HG03097 (cell line): ENCODE data around the gene BAZ2B.

Experiments
- ATAC-seq: cut with Tn5 transposase; IDR thresholded peaks from one replicate; pipeline ENCODE4 v1.9.1; 2021; ENCODE audit not compliant: unreplicated experiment, low FRiP score

Gene BAZ2B

DNA sequence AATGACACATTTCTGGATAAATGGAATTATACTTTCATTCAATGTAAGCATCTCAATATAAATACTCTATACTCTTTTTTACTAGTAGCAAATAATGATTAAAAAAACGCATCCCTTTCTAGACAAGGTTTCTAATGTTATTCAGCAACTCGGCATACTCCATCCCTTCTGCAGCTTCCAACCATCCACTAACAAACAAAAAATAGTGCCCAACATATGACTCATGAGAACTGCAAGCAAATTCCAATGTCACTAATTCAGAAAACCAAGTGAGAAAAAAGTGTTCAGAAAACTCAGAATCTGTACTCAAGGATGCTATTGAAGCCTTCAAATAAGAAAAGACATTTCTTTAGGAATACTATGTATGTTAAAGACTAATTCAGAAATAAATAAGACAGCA, 140.0 kb downstream of the BAZ2B start:
- no peak for ATAC-seq

DNA sequence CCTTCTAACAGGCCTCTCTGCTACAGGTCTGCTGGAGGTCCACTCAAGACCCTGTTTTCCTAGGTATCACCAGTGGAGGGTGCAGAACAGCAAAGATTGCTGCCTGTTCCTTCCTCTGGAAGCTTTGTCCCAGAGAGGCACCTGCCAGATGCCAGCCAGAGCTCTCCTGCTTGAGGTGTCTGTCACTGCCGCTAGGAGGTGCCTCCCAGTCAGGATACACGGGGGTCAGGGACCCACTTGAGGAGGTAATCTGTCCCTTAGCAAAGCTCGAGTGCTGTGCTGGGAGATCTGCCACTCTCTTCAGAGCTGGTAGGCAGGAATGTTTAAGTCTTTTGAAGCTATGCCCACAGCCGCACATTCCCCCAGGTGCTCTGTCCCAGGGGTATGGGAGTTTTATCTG, 140.6 kb downstream of the BAZ2B start:
- no peak for ATAC-seq

DNA sequence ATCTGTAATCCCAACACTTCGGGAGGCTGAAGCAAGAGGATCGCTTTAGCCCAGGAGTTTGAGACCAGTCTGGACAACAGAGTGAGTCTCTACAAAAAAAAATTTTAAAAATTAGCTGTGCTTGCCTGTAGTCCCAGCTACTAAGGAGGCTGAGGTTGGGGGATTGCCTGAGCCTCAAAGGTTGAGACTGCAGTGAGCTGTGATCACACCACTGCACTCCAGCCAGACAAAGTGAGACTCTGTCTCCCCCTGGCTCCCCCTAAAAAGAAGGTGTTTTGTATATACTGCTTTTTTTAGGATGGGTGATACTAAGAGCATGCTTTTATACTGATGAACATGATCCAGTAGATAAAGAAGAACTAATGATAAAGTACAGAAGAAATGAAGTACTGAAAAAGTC, 145.0 kb downstream of the BAZ2B start:
- no peak for ATAC-seq

DNA sequence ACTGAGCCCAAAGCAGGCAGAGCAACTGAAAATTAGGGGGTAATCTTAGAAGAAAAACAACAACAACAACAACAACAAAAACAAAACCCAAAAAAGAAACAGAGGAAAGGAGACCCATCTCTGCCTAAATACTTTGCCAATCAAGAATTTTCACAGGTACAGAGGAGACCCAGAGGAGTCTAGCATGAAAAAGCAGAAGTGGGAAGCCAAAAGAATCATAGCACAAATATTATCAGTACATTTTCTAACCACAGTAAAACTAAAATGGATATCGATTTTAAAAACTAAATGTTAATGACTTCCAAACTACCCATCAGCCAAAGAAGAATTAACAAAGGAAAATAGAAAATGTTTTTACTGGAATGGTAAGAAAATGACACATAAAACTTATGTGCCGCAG, 148.1 kb downstream of the BAZ2B start:
- ATAC-seq, result no peak

DNA sequence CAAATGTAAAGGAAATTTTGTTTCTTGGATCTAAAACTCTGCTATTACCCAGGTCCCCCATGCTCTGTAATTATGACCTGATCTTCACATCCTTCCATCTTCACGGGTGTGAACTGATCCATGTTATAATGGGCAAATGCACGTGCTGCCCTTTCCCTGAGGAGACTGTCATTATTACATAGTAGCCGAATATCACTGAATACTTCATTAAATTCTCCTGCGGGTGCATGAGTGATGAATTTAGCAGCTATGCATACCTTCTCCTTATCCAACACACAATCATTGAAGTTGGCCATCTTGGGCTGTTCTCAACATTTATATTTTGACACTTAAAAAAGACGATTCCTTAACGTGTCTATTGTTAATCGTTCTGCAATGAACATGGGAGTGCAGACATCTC, 153.4 kb downstream of the BAZ2B start:
- no peak for ATAC-seq

DNA sequence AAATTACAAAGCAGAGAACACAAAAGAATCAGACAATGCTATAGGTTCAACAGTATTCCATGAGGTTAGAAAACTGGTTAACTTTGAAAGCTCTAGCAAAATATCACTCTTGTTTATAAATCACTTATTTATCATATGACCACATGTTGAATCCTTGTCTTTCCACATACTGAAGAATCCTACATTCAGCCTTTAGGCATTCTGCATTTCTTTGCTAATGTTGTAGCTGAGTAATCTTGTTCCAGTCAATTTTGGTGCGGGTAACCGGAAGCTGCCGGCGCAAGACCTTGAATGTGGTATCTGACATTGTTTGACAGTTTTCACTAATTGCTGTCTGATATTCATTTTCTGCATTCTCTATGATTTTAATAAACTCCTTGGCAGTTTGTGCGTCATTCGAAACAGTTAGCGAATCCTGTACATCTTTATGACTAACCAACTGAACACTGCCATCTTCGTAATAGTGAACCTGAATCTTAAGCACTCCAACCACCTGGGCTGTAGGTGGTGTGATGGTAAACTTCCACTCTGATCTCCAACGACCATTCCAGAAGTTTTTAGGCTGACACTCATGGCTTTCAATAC, 154.1 kb downstream of the BAZ2B start:
- no peak for ATAC-seq

DNA sequence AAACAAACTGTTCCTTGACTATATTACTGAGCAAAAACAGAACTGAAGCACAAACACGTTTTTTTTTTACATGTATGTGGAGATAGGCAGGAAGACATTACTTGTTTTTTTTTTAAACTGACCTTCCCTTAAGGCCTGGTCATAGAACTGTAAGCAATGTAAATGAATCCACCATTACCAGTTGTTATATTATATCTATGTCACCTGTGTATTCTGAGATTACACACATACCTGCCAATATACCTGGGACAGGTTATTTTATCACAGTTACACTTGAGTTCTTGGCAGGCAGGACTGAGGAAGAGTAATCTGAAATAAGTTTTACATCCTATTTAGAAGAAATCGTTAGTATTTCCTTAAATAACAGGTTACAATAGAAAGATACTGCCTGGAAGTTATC, 155.3 kb downstream of the BAZ2B start:
- ATAC-seq, result no peak

DNA sequence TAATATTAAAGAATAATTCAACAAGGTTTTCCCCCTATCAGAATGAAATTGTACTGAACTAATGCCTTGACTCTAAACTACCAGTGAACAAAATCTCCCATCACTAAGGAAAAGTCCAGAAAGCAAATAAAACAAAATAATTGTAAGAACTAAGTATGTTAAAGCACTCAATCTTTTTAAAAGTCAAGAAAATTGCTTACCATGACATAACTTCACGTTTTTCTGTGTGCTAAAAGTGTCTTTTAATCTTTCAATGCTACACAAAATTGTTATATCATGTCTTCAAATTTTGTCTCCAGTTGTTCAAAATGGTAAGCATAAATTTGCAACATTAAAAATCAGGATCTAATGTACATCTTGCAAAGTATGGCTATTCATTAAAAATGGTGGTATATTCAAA, 156.1 kb downstream of the BAZ2B start:
- no peak for ATAC-seq

DNA sequence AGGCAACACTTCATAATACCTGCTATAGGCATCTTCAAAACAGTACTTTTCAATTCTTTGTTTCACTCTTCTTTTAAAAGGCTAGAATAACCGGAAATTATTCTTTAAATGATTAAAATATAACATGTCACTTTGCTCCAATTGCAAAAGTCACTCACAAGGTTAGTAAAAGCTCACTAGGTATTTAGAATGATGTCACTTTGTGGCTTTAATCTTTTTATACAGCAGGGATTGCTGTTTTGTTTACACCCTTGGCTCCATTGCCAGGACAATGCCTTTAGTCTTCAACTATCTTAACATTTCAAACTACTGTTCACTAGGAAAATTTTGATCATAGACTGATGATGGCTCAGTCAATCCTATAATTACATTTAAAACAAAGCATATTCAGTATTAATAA, 157.1 kb downstream of the BAZ2B start:
- no peak for ATAC-seq

DNA sequence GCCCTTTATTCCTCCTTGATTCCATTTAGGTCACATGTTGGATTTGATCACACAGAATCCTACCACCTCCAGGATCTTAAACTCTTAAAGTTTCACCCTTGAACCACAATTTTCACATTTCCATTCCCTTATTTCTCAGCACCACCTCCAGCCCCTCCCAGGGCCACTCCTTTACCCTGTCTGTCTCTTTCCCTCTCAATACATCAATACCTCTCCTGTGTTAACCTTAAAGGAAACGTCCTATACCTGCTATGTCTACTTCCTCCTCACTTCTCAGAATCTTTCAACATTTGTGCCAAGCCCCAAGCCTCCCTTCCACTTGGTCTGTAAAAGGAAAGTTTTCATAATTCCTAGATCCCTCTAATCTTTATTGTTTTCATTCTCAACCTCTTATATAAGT, 158.8 kb downstream of the BAZ2B start:
- no peak for ATAC-seq

DNA sequence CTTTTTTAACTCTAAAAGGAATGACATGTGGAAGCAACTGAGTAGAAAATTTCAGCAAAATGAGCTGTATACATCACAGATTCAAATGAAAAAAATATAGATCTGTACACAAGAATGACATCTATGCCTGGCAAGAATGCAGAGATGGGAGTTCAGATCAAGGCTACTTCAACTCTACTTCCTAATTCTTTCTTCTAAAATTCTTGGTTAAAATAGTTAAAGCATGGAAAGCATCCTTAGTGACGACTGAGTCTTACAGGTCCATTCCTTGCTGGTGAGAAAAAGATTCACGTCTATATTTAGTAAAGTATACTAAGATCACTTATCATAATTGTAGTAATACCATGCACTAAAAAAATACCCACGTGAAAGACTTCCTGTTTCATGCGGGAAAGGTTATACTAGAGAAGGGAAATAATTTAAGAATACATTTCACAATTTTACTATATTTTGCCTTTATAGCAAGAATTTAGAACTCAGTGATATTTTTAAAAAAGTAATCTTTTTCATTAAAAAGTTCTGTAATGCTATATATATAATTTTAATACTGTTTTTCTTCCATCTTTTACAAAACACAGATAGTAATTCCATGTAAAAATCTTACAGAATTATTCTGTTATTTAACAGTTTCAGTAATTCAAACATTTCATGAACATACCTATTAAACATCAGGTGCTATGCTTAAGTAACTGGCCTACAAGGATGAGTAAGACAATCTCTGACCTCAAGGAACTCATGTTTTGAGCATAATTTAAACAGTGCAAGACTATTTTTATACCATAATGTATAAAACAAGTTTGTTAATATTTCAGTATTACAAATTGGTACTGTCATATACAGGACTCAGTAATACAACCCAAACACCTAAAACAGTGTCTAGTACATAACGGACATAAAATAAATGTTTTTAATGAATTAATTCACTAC, 159.6 kb downstream of the BAZ2B start:
- no peak for ATAC-seq

DNA sequence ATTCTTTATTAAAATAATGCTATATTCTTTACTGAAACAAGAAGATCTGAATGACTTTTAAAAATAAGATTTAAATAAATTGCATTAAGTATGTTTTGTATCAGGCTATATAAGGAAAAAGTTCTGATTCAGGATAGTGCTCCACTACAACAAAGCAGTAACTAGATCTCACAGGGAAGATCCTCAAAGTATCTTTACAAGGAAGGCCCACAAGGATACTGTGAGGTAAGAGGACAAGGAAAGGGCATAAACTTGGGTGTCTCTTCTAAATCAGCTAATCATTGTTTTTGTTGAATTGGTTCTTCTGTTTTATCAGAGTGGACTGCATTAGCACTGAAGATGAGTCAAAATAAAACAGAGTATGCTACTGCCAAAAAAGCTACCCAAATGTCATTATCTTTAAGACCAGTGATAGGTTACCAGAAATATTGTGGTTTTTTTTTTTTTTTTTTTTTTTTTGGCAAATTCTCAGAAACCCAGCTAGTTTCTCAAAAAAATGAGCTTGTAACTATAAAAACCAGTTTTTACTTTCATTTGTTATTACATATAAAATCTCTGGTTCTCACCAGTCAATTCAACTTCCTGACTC, 160.9 kb downstream of the BAZ2B start:
- ATAC-seq, result no peak

DNA sequence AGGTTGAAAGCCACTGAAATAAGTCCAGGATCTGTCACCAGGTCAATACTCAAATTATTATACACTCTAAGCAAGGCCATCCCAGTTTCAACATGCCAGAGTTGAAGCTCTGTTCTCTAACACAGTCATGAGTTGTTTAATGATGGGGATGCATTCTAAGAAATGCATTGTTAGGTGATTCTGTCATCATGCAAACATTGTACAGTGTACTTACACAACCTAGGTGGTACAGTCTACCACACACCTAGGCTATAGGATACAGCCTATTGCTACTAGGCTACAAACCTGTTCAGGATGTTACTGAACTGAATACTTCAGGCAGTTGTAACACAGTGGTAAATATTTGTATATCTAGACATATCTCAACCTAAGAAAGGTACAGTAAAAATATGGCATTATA, 162.2 kb downstream of the BAZ2B start:
- no peak for ATAC-seq

DNA sequence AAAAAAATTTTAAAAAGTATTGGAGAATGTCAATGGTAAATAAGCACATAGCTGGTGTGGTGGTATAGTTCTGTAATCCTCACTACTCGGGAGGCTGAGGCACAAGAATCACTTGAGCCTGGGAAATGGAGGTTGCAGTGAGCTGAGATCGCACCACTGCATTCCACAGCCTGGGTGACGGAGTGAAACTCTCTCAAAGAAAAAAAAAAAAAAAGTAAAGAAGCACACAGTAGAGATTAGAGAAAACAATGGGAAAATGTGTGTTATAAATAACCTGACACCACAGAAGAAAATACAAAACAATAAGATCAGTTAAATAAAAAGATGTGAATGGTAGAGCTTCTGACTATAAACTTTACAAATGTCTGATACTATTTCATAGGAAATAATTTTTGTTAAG, 166.2 kb downstream of the BAZ2B start:
- no peak for ATAC-seq

DNA sequence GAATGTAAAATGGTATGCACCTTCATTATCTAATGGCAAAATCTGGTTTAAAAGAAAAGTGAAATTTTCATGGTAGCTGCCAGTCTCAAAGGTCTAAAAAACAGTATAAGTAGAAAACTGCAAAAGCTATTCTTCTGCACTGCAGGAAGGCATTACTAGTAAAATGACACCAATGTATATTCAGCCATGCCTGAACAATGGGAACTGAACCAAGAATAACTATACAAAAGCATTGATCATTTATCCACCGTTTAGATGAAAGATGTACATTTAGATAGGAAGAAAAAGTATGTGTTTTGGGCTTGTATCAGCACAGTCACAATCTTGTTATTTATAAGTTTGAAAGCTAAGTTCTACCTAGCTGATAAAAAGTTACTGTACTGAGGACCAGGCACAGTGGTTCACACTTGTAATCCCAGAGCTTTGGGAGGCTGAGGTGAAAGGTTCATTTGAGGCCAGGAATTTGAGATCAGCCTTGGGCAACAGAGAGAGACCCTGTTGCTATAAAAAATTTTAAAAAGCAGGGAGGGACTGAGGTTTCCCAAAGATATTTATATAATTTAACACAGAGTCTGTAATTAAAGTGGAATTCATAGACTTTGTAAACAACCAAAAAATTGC, 166.7 kb downstream of the BAZ2B start:
- ATAC-seq, result no peak

DNA sequence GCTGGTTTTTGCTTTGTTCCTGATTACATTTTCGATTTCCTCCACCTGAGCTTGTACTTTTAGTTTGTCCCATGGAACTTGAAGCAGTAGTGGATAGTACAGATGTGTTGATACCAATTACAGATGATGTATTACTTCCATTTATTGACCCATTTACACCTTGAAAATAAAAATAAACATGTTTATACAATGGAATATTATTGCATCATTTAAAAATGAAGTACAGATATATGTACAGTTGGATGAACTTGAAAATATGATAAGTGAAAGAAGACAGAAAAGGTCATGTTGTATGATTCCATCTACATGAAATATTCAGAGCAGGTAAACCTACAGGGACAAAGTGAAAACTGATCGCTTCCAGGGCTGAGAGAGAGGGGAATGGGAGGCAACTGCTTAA, 169.5 kb downstream of the BAZ2B start:
- no peak for ATAC-seq

DNA sequence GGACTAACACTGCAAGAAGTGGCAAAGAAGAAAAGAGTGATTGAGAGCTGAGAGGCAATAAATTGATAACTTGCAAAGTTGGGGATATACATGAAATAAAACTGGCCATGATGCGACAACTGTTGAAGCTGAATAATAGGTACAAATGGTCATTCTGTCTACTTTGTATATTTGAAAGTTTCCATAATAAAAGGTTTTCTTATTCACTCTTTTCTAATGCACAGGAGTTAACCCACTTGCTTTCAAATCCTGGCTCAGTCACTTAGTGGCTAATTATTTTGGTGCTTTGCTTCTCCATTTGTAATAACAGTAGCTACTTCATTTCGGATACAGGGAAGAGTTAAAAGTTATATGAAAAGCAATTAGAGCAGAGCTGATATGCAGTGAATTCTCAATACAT, 170.1 kb downstream of the BAZ2B start:
- ATAC-seq, result no peak

DNA sequence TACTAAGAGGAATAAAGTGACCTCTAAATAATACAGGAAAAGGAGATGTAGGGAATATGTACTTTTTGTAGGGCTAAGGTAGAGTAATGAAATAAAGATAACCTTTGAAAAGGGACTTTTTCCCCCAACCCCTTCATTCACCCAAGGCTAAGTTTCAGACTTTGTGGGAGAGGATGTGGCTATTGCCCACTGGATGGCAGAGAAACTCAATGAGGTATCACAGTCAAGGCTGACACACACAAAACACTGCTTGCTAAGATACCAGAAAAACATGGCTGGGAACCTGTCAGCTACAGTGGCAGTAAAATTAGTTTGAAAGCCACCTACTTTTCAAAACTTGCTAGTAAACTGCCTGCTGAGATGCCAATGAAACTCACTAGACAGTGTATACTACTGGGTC, 171.0 kb downstream of the BAZ2B start:
- ATAC-seq, result no peak

DNA sequence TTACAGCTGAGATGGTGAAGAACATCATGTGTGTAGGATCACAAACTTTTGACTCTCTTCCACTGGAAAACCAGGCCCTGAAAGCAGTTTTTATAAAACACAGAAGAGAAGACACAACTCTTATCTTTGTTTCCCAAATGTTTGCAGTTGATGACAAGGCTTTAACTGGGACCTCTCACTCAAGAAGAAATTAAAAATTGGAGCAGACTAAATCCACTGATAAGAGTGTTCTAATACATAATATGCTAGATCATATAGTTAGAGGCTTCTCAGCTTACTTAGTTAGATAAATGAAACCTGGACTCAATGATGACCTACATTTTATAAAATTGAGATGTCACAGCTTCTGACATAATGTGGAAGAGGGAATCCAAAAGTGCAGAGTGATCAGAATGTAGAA, 171.6 kb downstream of the BAZ2B start:
- ATAC-seq, result no peak

DNA sequence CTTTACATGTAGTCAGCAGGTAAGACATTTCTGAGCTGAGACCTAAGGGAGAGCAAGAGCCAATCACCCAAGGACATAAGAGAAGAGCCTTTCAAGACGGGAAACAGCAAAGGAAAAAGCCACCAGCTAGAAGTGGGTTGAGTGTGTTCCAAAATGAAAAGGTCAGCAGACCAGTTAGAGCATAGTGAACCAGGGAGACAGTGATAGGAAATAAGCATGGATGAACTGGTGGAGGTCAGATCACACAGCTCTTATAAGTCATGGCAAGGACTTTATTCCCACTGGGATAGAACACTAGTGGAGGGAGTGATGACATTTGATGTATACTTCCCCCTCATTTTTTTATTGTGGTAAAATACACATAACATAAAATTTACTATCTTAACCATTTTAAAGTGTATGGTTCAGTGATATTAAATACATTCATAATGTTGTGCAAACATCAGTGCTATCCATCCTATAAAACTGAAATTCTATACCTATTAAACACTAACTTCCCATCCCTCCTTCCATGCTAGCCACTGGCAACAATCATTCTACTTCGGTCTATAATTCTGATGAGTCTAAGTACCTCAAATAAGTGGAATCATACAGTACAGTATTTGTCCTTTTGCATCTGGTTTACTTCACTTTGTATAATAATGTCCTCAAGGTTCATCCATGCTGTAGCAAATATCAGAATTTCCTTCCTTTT, 174.0 kb downstream of the BAZ2B start:
- no peak for ATAC-seq

DNA sequence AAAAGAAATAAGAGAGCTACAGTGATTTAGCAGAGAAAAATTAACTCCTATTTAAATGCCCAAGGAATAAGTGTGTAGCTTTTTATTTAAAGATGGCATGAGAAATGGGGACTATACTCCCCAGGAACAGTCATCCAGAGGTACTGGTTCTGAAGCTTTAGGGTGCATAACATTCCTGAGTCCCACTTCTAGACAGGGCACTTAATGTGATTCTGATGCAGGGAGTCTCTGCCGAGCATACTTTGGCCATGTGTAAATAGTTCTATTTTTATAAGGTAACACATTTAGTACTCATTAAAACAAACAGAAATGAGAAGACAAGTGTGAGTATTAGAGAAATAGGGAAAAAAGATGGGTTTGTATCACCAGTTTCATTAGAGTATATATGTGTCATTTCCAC, 175.2 kb downstream of the BAZ2B start:
- no peak for ATAC-seq
